ENCODE results near the gene PFDN2.

The PFDN2 gene

GRCh38 chr1:161117759-161118581 is at the start of gene PFDN2, which contains the start of gene NIT1:
TSS of gene PFDN2 (minus strand) at chr1:161118037. CDS start at chr1:161118026, 11 bp downstream.
TSS of gene NIT1 (plus strand) at chr1:161118105. CDS start at chr1:161118177, 72 bp downstream.
- CTCF ChIA-PET: interaction anchor here (0.6 to 3.8 kb wide), 12 partner anchors 10 to 93 kb away, joined by 3 to 20 read pairs (median 3); partner anchors contain the start of genes KLHDC9, PPOX and TSTD1
- POLR2A ChIA-PET: interaction anchor here (0.8 kb wide), 1 partner anchor 48 kb away, joined by 3 read pairs; the partner anchor contains the start of gene ARHGAP30
- peak; percentile 93 for DNase-seq (ENCODE audit: extremely low spot score)
- TF ChIP-seq CTCF (IDR thresholded peaks at IDR 0.05; ENCODE audit: control extremely low read depth, extremely low read depth, low read depth, missing control alignments): peak; percentile 0

- POLR2A ChIA-PET: interaction anchor here (0.6 to 1.7 kb wide), 7 partner anchors 9 to 121 kb away, joined by 3 to 8 read pairs (median 5); partner anchors contain the start of genes ARHGAP30, NDUFS2, TOMM40L and USF1
- CTCF ChIA-PET: interaction anchor here (0.7 to 4.5 kb wide), 20 partner anchors 10 to 272 kb away, joined by 3 to 32 read pairs (median 6); partner anchors contain the start of genes B4GALT3, TOMM40L and UFC1
- no peak for DNase-seq (ENCODE audit: extremely low spot score)
- TF ChIP-seq CTCF (IDR thresholded peaks at IDR 0.05; ENCODE audit: control extremely low read depth, extremely low read depth, low read depth, missing control alignments): no peak
These were observed 49.1 kb upstream of the PFDN2 start for GRCh38 chr1:161166669-161167548.

GRCh38 chr1:161165742-161166668 is 48.2 kb upstream of the PFDN2 start, which contains the start of gene PPOX:
TSS of gene PPOX (plus strand) at chr1:161166426. CDS start at chr1:161166848, 422 bp downstream.
- CTCF ChIA-PET: interaction anchor here (0.7 to 4.5 kb wide), 25 partner anchors 9 to 217 kb away, joined by 3 to 32 read pairs (median 5); partner anchors contain the start of genes B4GALT3, CFAP126, NDUFS2 and NIT1
- peak; percentile 58 for TF ChIP-seq CTCF (IDR thresholded peaks at IDR 0.05; ENCODE audit: control extremely low read depth, extremely low read depth, low read depth, missing control alignments)

GRCh38 chr1:161164901-161165610 is 47.2 kb upstream of the PFDN2 start:
- ChIA-PET POLR2A (interaction anchor here (0.7 to 1.7 kb wide), 8 partner anchors 7 to 61 kb away, joined by 3 to 11 read pairs (median 4); partner anchors contain the start of genes DEDD, NDUFS2, TOMM40L and UFC1), CTCF (interaction anchor here (1.0 to 4.5 kb wide), 20 partner anchors 8 to 218 kb away, joined by 3 to 32 read pairs (median 6); partner anchors contain the start of genes B4GALT3, NDUFS2, SDHC and UFC1)
- no peak for TF ChIP-seq CTCF (IDR thresholded peaks at IDR 0.05; ENCODE audit: control extremely low read depth, extremely low read depth, low read depth, missing control alignments)
- DNase-seq (ENCODE audit: extremely low spot score): no peak

More at GRCh38 chr1:161165742-161166668, 48.2 kb upstream of the PFDN2 start, which contains the start of gene PPOX:
- POLR2A ChIA-PET: interaction anchor here (0.5 to 1.7 kb wide), 14 partner anchors 8 to 184 kb away, joined by 3 to 11 read pairs (median 4); partner anchors contain the start of genes ARHGAP30, DEDD, F11R and NDUFS2
- peak; percentile 92 for DNase-seq (ENCODE audit: extremely low spot score)

GRCh38 chr1:161163793-161164192 is 46.0 kb upstream of the PFDN2 start:
- no peak for TF ChIP-seq CTCF (IDR thresholded peaks at IDR 0.05; ENCODE audit: control extremely low read depth, extremely low read depth, low read depth, missing control alignments)
- ChIA-PET CTCF (interaction anchor here (1.6 to 3.1 kb wide), 3 partner anchors 9 to 219 kb away, joined by 4 to 20 read pairs (median 18); partner anchors contain the start of gene UFC1), POLR2A (no interaction called here)
- DNase-seq (ENCODE audit: extremely low spot score): no peak
